Ishikawa (cell line): ENCODE data around the gene RIPOR1.

Experiments used
- CEBPB ChIP-seq: IDR thresholded peaks from 2 replicates; pipeline ENCODE4 v1.6.1; 2012
- CREB1 ChIP-seq: IDR thresholded peaks from 2 replicates; pipeline ENCODE4 v1.6.1; 2012; ENCODE audit warnings: low read depth
- EGR1 ChIP-seq: IDR thresholded peaks from 2 replicates; pipeline ENCODE4 v1.6.1; 2012
- EP300 ChIP-seq: IDR thresholded peaks from 2 replicates; pipeline ENCODE4 v1.6.1; 2012; ENCODE audit warnings: borderline replicate concordance
- FOXM1 ChIP-seq: IDR thresholded peaks from 2 replicates; pipeline ENCODE4 v1.6.1; 2012; ENCODE audit warnings: low read depth, borderline replicate concordance
- MAX ChIP-seq: IDR thresholded peaks from 2 replicates; pipeline ENCODE4 v1.6.1; 2012
- NFIC ChIP-seq: IDR thresholded peaks from 2 replicates; pipeline ENCODE4 v1.6.1; 2012
- RAD21 ChIP-seq: IDR thresholded peaks from 2 replicates; pipeline ENCODE4 v1.6.1; 2012; ENCODE audit warnings: low read depth
- REST ChIP-seq: IDR thresholded peaks from 2 replicates; pipeline ENCODE4 v1.6.1; 2012; ENCODE audit warnings: low read depth, mild to moderate bottlenecking
- TAF1 ChIP-seq: IDR thresholded peaks from 2 replicates; pipeline ENCODE4 v1.6.1; 2012; ENCODE audit warnings: low read depth, mild to moderate bottlenecking
- TCF12 ChIP-seq: IDR thresholded peaks from 2 replicates; pipeline ENCODE4 v1.6.1; 2012; ENCODE audit warnings: low read depth
- TEAD4 ChIP-seq: IDR thresholded peaks from 2 replicates; pipeline ENCODE4 v1.6.1; 2012
- USF1 ChIP-seq: IDR thresholded peaks from 2 replicates; pipeline ENCODE4 v1.6.1; 2012
- YY1 ChIP-seq: IDR thresholded peaks from 2 replicates; pipeline ENCODE4 v1.6.1; 2012; ENCODE audit warnings: low read depth
- ZBTB7A ChIP-seq: IDR thresholded peaks from 2 replicates; pipeline ENCODE4 v1.6.1; 2012; ENCODE audit warnings: low read depth

RIPOR1 gene

GRCh38 chr16:67519242-67519641, 9.4 kb upstream of the RIPOR1 start:
- no peak for TF ChIP-seq YY1
- no peak for TF ChIP-seq MAX
- TF ChIP-seq CEBPB, result no peak
- TF ChIP-seq EGR1, result no peak
- no peak for TF ChIP-seq TEAD4
- TF ChIP-seq TAF1, result no peak
- TF ChIP-seq CREB1, result no peak
- no peak for TF ChIP-seq USF1
- TF ChIP-seq NFIC, result no peak

GRCh38 chr16:67521095-67521804, 7.4 kb upstream of the RIPOR1 start:
- TF ChIP-seq EGR1 (no peak), ZBTB7A (no peak), TEAD4 (no peak), NFIC (no peak), TAF1 (no peak), RAD21 (peak; percentile 93)

GRCh38 chr16:67525176-67525860, 3.3 kb upstream of the RIPOR1 start:
- TF ChIP-seq MAX (no peak), CEBPB (no peak)

GRCh38 chr16:67526149-67526791, 2.4 kb upstream of the RIPOR1 start:
- TF ChIP-seq YY1 (no peak), EGR1 (no peak), CREB1 (no peak), ZBTB7A (no peak), REST (no peak), EP300 (no peak), RAD21 (no peak), NFIC (no peak), USF1 (no peak), TCF12 (no peak), CEBPB (no peak), FOXM1 (no peak), TEAD4 (no peak), MAX (no peak), TAF1 (no peak)

GRCh38 chr16:67528870-67529581, 397 bp downstream of the RIPOR1 start:
- no peak for TF ChIP-seq USF1
- peak; percentile 12; the same call in 1 of the 2 replicates for TF ChIP-seq MAX
- peak; percentile 73; the same call in 1 of the 2 replicates for TF ChIP-seq ZBTB7A
- no peak for TF ChIP-seq REST
